H1 (cell line): Measurements from ENCODE around the gene EEF1AKMT1. TPM values are rescaled to one million over a fixed set of nuclear protein-coding genes. Genes with fewer than 3 reads are reported as not detected.

ENCODE experiments used
- ASH2L ChIP-seq: fragments of 200-600, 300-600 bp; sonication (generic); IDR thresholded peaks from one replicate; pipeline ENCODE4 v1.7.1; 2017; ENCODE audit warnings: low read length
- CBX5 ChIP-seq: fragments of 300-800, 300-1000 bp; sonication (generic); IDR thresholded peaks from 2 replicates; pipeline ENCODE4 v1.7.1; 2016; ENCODE audit warnings: antibody characterized with exemption, low read length, low read depth
- FOSL1 ChIP-seq: IDR thresholded peaks from 2 replicates; pipeline ENCODE4 v1.6.1; 2011; ENCODE audit warnings: mild to moderate bottlenecking, low read depth, low read length, moderate library complexity; ENCODE audit not compliant: insufficient read depth
- GABPA ChIP-seq: IDR thresholded peaks from 2 replicates; pipeline ENCODE4 v1.6.1; 2011; ENCODE audit warnings: mild to moderate bottlenecking, low read length, moderate library complexity, borderline replicate concordance; ENCODE audit not compliant: insufficient read depth
- JUN ChIP-seq: IDR thresholded peaks from 2 replicates; pipeline ENCODE4 v1.6.1; 2011; ENCODE audit warnings: low read depth, mild to moderate bottlenecking, improper control_type of control experiment, low read length
- KDM5A ChIP-seq: fragments of 200-600 bp; IDR thresholded peaks from 2 replicates; pipeline ENCODE4 v1.7.1; 2012; ENCODE audit warnings: mild to moderate bottlenecking, low read length, inconsistent platforms, mixed read lengths
- NANOG ChIP-seq: IDR thresholded peaks from 2 replicates; pipeline ENCODE4 v1.6.1; 2011; ENCODE audit warnings: low read length, low read depth, mild to moderate bottlenecking, inconsistent platforms; ENCODE audit not compliant: insufficient read depth, poor library complexity, severe bottlenecking
- RFX5 ChIP-seq: IDR thresholded peaks from 2 replicates; pipeline ENCODE4 v1.6.1; 2011; ENCODE audit warnings: low read depth, low read length, improper control_type of control experiment, borderline replicate concordance
- SAP30 ChIP-seq: fragments of 300-600 bp; sonication (generic); IDR thresholded peaks from 2 replicates; pipeline ENCODE4 v1.7.1; 2012; ENCODE audit warnings: low read length, moderate library complexity, mild to moderate bottlenecking, inconsistent platforms; ENCODE audit not compliant: insufficient read depth, insufficient replicate concordance
- SIN3A ChIP-seq, 2 experiments: IDR thresholded peaks in 1 of 2; conservative IDR thresholded peaks in 1 of 2; 2 replicates each; pipeline ENCODE4 v1.6.1; 2011 to 2012; ENCODE audit warnings: low read length in 2 of 2, improper control_type of control experiment in 1 of 2, low read depth in 1 of 2, mild to moderate bottlenecking in 1 of 2
- SIX5 ChIP-seq: IDR thresholded peaks from 2 replicates; pipeline ENCODE4 v1.6.1; 2011; ENCODE audit warnings: mild to moderate bottlenecking, low read depth, low read length
- SRF ChIP-seq: IDR thresholded peaks from 2 replicates; pipeline ENCODE4 v1.6.1; 2011; ENCODE audit warnings: mild to moderate bottlenecking, low read depth, low read length, moderate library complexity
- TBP ChIP-seq: IDR thresholded peaks from 2 replicates; pipeline ENCODE4 v1.6.1; 2011; ENCODE audit warnings: low read depth, low read length, improper control_type of control experiment
- TEAD4 ChIP-seq: IDR thresholded peaks from 2 replicates; pipeline ENCODE4 v1.6.1; 2012; ENCODE audit warnings: low read depth, low read length, inconsistent platforms, mixed read lengths
- ZNF274 ChIP-seq: IDR thresholded peaks from 2 replicates; pipeline ENCODE4 v1.7.0; 2012; ENCODE audit warnings: low read length, borderline replicate concordance; ENCODE audit errors: extremely low read depth
- polyA plus RNA-seq, 7 experiments: library from polyadenylated mRNA; depleted of rRNA in 3 of 7; stranded (reverse) in 5 of 7; unstranded in 2 of 7; fragments of >200 nt in 5 of 7; fragments of 200-250 nt in 2 of 7; gene quantifications; 1 replicate in 5 of 7; 2 replicates in 1 of 7; 4 replicates in 1 of 7; pipeline versions ENCODE4 v1.2.1 to v1.2.3, GENCODE V29; 2011 to 2013; ENCODE audit warnings: missing spikeins in 2 of 7, mixed read lengths in 2 of 7
- total RNA-seq: library from RNA; stranded (reverse); fragmentation: NEBNext Ultra II Directional; extraction: Animal tissue kit (Norgen Biotek cat#: 25700); gene quantifications from 2 replicates; pipeline ENCODE4 v1.2.1, GENCODE V29; 2021

The EEF1AKMT1 gene
- total and polyA plus RNA-seq, 2 of the 8 experiments (the other 6 are each of a cell fraction or from before 2014, with no cell fraction given), result 3.1 to 4.1 TPM

- TF ChIP-seq SIX5, result no peak
- no peak for TF ChIP-seq ZNF274
- no peak for TF ChIP-seq TBP
- TF ChIP-seq SAP30, result no peak
- TF ChIP-seq SIN3A (conservative IDR thresholded peaks at IDR 0.05 in 1 of 2, IDR thresholded peaks at IDR 0.05 in 1 of 2; ENCODE audit: low read depth in 1 of 2, low read length in 2 of 2), result no peak
- no peak for TF ChIP-seq SRF
- TF ChIP-seq ASH2L, result no peak
- TF ChIP-seq GABPA, result peak; percentile 48; the same call in 1 of the 2 replicates
- TF ChIP-seq FOSL1, result no peak
- no peak for TF ChIP-seq JUN
- TF ChIP-seq CBX5, result no peak
- TF ChIP-seq RFX5, result no peak
- no peak for TF ChIP-seq KDM5A
- no peak for TF ChIP-seq NANOG
- no peak for TF ChIP-seq TEAD4
These were observed 69.8 kb downstream of the EEF1AKMT1 start (continued) for GRCh38 chr13:20703780-20704458.
